Measurements from ENCODE around the gene SOX4.
"Not testable (repeated sequence)": the region's sequence is repeated elsewhere in the genome, so short reads cannot be mapped to it uniquely, and the experiment has no call there.

Gene SOX4

DNA sequence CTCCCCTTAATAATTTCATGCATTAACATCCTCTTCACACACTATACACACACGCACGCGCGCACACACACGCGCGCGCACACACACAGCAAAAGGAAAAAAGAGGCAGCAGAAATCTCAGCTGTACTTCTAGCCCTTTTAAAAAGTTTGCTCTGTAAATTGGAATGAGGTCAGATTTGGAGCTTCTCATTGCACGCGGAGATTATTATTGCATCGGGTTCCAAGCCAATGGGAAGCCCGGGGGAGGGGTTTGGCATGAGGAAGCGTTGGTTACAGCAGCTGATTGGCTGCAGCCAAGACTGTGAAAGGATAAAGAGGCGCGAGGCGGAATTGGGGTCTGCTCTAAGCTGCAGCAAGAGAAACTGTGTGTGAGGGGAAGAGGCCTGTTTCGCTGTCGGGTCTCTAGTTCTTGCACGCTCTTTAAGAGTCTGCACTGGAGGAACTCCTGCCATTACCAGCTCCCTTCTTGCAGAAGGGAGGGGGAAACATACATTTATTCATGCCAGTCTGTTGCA lies at the start of gene SOX4:
SOX4 (plus strand) TSS at position 340 of the 515 bp plus-strand sequence. CDS start 784 bp downstream, outside the sequence.
- peak; percentile 97 for DNase-seq

DNA sequence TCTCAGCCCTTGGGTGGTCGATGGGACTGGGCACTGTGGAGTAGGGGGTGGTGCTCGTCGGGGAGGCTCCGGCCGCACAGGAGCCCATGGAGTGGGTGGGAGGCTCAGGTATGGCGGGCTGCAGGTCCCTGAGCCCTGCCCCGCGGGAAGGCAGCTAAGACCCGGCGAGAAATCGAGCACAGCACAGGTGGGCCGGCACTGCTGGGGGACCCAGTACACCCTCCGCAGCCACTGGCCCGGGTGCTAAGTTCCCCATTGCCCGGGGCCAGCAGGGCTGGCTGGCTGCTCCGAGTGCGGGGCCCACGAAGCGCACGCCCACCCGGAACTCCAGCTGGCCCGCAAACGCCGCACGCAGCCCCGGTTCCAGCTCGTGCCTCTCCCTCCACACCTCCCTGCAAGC lies 41.3 kb upstream of the SOX4 start:
- not testable (repeated sequence) for DNase-seq

DNA sequence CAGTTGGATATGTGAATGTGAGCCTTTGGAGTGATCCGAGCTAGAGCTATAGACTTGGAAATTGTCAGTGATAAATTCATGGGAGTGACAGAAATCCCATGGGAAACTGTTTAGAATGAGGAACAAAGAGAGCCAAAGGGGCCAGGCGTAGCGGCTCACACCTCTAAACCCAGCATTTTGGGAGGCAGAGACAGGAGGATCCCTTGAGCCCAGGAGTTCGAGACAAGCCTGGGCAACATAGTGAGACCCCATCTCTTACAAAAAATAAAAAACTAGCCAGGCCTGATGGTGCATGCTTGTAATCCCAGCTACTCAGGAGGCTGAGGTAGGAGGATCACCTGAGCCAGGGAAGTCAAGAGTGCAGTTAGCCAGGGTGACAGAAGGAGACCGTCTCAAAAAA lies 39.3 kb upstream of the SOX4 start:
- DNase-seq = no peak

DNA sequence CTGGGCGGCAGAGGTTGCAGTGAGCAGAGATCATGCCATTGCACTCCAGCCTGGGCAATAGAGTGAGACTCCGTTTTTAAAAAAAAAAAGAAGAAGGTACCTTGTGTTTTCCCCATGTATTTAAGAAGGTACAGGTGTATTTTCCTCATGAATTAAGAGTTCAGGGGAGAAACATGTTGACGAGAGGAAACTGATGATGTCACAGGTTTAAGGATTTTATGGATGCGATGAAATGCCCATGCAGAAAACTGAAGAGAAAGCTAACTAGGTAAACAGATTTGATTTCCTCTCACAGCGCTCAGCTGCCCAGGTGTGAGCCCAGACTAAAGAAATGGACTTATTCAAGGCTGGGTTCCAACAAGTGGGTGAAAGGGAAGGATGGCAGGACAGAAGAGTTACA lies 38.4 kb upstream of the SOX4 start:
- DNase-seq = no peak

DNA sequence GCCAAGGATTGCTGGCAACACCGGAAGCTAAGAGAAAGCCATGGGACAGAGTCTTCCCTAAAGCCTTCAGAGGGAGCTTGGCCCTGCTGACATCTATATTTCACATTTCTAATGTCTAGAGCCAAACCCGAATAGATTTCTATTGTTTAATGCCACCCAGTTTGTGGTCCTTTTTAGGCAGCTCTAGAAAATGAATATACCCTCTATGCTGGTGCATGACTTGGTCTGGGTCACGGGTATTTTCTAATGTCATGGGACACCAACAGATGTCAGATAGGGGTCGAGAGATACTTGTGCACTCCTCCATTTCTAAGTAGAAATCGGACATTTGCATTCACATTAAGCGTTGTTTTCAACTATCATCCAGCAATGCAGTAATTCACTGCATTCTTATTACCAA lies 37.0 kb upstream of the SOX4 start:
- no peak for DNase-seq

DNA sequence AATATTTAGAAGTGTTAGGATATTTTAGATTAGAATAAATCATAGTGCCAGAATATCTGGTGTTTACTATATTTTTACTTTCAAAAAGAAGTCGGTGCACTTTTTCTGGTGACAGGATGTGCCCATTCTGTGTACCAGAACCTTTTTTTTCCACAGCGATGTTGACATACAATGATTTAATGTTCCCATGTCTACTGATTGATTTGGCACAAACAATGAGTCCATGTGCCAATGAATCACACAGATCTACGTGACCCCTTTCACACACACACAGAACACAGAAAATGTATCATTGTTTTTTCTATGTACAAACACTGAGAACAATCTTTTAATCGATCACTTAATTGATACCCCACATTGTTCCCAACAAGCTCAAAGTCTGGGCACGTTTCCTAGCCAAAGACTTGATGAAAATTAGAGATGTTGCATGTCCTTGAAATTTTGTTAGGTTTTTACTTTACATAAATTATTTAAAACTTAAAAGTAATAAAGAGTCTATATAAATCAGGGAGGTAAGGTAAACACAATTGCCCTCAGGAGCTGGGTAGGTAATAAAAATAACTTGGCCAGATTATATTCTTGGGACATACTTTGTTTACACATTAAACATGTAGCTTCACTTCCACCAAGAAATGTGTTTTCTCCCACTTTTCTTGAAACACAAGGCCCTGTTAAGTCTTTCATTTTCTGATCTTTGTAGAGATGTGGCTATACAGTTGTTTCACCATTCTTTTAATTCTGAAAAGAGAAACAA lies 36.4 kb upstream of the SOX4 start:
- peak; percentile 52 for DNase-seq

DNA sequence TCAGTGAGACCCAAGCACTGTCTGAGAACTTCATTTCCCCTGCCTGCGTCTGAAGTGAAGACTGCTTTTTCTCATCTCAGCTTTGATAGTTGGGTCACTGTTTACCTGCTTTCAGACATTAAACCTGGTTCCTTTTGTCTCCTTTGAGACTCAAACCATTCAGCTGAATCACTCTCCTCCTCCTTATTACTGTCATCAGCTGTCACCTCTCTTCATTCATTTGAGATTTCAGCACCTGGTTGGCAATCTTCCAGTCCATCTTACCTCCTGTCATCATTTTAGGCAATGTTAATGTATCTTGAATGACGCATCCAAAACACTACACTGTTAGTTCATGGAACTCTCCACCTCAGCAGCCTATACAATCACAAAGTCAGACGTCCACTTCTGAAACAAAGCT lies 34.3 kb upstream of the SOX4 start:
- DNase-seq = no peak

DNA sequence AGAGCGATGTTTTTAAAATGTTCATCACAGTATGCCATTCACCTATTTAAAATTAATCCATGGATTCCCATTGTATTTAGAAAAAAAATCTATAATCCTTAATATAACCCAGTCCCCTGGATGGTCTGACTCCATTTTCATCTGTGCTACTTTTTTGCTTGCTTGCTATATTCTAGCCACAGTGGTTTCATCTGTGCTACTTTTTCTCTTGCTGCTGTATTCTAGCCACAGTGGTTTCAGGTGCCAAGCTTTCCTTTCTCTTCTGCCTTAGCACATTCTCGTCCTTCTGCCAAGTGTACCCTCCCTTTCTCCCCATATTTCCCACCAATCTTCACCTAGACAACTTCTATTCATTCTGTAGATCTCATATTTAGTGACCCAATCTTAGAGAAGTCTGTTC lies 33.3 kb upstream of the SOX4 start:
- DNase-seq = no peak

DNA sequence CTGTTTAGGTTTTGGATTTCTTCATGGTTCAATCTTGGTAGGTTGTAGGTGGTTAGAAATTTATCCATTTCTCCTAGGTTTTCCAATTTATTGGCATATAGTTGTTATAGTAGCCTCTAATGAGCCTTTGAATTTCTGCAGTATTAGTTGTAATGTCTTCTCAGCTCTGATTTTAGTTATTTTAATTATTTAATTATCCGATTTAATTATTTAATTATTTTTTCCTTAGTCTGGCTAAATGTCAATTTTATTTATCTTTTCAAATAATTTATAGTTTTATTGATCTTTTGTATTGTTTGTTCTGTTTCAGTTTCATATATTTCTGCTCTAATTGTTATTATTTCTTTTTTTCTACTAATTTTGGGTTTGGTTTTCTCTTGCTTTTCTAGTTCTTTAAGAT lies 28.1 kb upstream of the SOX4 start:
- DNase-seq = no peak

DNA sequence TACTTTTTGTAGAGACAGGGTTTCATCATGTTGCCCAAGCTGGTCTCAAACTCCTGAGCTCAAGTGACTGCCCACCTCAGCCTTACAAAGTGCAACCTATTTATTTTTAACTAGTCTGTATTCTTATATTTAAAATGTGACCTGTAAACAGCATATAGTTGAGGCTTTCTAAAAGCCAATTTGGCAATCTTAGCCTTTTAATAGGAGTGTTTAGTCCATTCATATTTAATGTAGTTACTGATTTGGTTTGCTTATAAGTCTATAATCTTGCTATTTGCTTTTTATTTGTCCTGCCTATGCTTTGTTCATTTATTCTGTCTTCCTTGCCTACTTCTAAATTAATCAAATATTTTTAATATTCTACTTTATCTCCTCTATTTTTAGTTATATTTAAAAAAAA lies 15.0 kb upstream of the SOX4 start:
- no peak for DNase-seq

DNA sequence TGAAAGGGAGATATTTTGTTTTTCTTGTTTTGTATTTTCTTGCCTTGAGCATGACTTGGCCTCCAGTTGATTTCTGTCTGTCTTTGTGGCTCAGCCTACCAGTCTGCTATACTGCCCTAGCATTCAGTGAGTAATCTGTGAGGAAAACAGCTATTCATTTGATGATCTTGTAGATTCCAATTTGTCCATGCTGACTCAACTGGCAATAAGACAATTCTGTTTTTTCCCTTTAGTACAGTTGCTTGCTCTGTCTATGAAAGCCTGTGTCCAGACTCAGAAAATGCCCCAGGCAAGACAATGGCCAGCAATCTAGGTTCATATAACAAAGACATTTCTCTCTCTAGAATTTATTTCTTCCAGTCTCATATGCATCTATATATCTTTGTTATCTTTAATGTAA lies 10.9 kb upstream of the SOX4 start:
- no peak for DNase-seq

DNA sequence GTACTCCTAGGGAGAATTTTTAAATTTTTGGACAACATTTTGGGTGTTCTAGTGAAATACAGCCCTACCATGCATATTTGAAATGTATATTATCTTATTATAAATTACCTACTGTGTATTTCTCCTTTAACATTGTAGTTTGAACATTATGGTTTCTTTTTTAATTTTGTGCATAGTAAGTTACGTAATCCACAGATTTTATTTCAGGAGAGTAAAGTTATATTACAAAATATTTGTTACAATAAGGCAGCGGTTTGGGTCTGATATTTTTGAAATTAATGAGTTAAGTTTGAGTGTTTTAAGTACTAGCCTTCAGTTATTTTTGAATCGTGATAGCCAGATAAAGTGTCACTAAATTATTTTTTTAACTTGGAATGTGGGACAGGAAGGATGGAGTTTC lies 7.3 kb upstream of the SOX4 start:
- no peak for DNase-seq

DNA sequence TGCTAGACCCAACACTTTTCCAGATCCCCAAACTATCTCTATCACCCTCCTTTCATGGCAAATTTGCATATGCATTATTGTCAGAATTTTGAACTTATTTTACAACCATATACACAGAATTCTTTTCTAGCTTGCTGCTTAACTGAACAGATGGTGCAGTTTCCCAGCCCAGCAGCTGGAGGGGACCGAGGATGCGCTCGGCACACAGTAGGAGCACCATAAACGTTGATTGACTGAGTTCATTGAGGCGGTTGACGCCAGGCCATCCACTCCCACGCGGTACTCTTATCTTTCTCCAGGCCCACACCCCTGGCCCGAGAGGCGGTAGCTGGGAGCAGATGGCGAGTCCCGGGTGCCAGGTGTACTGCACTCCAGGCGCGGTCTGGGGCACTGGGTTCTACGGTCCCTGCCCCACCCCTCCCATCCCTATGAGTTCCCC lies 6.8 kb upstream of the SOX4 start:
- no peak for DNase-seq

DNA sequence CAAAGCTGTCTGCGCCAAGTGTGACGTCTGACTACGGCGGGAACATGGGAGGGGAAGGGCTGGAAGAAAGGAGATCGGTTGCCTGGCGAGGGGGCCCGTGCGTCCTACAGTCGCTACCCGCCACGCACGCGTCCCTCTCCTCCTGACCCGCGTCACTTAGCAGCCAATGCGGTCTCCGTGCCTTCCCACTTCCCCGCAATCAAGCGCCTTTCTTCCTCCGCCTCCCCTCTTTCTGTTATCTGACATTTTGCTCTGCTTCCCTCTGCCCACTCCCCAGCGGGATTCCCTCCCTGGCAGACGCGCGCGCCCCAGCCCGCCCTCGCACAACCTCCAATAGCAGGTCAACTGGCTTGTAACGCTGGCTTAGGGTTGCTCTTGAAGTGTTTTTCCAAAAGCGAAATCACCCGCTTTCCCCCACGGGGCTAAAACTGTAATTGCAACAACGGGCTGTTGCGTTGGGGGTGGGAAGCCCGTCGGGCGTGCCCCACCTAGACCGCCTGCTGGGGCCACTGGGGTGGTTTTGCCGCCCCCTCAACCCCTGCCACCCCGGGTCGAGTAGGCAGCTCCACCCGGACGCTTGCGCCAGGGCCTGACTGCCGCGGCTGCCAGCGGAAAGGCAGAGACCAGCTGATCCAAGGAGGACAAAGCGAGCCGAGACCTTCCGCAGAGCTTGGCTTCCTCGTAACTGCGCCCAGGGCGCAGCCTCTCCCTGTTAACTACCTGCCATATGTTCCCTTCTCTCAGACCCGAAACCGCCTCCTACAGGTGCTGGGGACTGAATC lies 6.2 kb upstream of the SOX4 start:
- DNase-seq = peak; percentile 89

DNA sequence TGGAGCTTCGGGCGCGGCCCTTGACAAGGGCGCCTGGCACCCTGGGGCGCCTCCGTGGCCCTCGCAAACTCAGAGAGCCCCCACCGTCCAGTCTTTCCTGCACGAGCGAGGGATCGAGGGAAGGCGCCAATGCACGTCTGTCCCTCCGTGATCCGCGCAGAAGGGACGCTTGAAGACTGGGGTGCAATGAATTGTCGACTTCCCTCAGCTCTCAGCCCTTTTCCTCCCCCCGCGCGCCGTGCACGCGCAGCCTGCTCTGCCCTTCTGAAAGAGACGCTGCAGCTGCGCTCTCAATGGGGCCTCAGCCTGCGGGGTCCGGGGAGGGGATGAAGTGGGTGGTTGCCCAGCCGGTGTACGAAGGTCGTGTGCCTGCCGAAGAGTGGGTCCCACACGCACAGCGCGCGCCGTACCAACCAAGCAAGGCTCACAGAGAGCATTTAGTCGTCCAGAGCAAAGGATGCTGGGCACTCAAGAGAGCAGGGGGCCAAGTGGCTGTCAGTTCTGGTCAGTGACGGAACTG lies 5.5 kb upstream of the SOX4 start:
- DNase-seq = peak; percentile 85

DNA sequence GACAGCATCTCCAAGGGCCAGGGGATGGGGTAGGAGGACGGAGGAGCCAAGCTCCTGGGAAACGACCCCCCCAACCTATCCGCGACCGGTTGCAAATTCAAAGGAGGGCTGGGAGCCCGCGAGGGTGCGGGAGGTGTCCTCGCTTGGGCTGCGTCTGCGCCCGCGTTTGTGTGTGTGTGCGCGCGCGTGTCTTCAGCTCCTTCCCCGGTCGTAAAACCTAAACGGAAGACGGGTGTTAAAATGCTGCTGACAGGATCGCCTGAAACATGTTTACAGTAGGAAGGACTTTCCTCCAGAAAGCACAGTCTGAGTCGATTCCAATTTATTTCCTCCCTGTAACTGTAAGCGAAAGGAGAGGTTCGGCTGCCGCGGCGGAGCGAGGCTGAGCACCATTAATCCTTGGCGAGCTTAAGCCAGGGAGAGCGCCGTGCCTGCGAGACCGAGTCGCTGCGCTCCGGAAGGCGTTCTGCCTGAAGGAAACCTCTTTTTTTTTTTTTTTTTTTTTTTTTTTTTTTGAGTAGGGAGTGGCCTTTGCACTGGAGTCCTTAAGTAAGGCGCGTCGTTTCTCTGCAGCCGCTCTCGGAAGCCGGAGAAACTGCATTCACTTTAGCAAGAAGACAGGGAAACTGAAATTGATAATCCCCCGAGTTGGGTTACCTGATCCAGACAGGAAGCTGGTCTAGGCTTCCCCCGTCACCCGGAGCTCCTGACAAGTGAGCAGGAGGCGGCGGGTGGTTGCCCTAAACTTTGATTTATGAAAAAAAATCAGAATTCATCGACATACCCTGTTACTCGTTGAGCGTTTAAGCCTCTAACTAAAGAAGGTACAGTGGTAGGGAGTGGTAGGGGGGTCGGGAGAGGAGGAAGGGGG lies 4.8 kb upstream of the SOX4 start:
- peak; percentile 82 for DNase-seq

DNA sequence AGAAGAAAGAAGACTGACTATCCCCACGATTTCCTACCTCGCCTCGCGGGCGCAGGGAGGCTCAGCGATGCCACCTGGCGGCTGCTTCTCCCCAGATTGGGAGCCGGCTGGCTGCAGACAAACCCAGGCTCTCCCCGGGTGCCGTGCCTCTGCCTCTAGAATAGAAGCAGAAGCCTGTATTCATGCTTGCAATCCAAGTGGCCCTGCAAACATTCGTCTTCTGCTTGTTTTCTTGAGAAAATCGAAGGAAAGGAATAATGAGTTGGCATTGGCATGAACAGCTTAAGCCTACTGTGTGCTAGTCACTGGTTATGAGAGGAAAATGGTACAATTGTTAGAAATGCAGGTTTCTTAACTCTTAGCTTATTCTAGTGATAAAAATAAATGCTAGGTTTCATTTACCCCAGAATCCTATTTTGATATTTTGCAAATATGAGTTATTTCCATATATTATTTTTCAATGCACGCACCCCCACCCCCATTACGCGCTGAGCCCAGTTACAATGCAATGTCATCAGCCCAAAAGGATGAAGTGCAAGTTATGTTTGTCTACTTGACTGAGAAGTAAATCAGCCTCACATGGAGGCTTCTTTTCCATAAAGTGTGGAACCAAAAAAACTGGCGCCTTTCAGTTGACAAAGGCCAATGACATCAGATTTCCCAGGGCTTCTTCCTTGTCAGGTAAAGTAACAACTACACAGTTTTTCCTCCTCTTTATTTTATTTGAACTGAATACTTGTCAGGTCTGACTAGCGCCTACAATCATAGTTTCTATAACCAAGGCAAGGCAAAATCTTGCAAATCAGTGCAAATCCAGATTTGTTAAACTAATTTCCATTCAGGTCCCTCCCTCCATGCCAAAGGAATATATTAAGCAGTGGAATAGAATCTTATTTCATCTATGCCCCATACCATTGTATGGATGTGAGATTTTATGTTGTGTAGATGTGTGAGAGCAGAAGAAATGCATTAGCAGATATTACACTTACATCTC lies 3.9 kb upstream of the SOX4 start:
- peak; percentile 83 for DNase-seq

DNA sequence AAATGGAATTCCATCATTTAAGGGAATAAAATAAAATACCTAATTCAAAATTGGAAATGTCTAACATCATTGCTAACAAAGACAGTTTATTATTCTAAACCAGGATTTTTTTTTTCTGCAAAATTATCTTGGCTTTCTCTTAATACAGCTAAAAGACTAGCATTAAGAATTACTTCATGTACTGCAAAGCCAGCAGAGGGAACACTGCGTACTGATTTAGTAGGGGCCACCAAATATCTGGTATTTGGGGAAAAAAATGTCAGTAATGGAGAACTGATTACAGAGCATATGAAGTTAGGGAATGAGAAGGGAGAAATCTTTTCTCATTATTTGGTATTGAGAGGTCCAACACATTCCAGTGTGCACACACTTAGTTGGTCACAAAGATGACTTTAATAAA lies 3.2 kb upstream of the SOX4 start:
- DNase-seq = no peak

DNA sequence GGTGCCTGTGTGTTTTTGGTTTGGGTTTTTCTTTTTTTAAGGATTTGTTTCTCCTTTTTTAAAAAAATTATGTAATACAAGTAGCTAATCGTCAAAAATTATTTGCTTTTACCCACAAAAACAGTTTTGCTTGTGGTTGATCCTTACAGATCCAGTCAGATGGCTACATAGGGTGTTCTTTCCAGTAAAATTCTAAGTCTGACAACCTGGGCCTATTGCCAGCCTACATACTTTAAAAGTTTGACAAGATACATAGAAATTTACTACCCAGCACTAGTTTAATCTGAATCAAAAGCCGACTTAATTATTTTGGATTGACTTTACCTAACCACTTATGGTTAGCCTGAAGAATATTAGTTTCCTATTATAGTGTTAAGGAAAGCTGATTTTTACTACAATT lies 2.1 kb upstream of the SOX4 start:
- no peak for DNase-seq

DNA sequence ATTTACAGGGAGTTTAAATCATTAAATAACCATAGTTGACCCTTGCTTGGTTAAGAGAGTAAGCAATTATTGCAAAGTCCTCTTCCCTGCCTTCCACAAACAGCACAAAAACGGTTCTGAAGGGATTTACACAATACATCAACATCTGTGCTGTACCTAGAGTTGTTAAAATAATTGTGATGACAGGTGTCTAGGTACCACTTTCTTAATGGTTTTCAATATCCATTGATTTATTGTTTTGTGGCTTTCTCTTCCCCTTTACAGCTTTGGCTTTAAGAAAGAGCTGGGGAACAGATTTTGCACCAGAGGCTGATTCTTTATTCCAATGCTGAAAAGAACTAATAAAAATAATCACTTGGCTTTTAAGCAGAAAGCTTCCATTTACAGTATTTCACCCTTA lies 598 bp upstream of the SOX4 start:
- DNase-seq = no peak

DNA sequence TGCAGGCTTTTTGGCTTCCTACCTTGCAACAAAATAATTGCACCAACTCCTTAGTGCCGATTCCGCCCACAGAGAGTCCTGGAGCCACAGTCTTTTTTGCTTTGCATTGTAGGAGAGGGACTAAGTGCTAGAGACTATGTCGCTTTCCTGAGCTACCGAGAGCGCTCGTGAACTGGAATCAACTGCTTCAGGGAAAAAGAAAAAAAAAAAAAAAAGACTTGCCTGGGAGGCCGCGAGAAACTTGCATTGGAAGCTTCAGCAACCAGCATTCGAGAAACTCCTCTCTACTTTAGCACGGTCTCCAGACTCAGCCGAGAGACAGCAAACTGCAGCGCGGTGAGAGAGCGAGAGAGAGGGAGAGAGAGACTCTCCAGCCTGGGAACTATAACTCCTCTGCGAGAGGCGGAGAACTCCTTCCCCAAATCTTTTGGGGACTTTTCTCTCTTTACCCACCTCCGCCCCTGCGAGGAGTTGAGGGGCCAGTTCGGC lies 420 bp downstream of the SOX4 start:
- DNase-seq = peak; percentile 64

All from NCI-H774 (cell line).